SK-N-SH (cell line): ENCODE results near the gene TMEM72. TPM values are rescaled to one million over a fixed set of nuclear protein-coding genes. Genes with fewer than 3 reads are reported as not detected.

Experiments
- CTCF ChIA-PET: fragments of 300-600, 350-600 bp; formaldehyde crosslinking; extraction: SDS; loops from one replicate; lab custom pipeline; 2021; lab: Yijun Ruan, JAX
- POLR2A ChIA-PET: fragments of 350-600 bp; sonication (Branson Sonifier 250); formaldehyde crosslinking; extraction: SDS; loops from one replicate; lab custom pipeline; 2020; ENCODE audit warnings: antibody characterized with exemption, inconsistent platforms; lab: Yijun Ruan, JAX
- DNase-seq: peaks from one replicate; pipeline ENCODE4 v3.0.0; 2012
- H2AFZ ChIP-seq: fragments of 200-600 bp; sonication (generic); 2 replicates; pipeline ENCODE4 v1.8.1; 2016; ENCODE audit warnings: antibody characterized with exemption, mild to moderate bottlenecking, low read depth
- H3F3A ChIP-seq: fragments of 200-600 bp; sonication (generic); replicated peaks from 2 replicates; pipeline ENCODE3; 2016; ENCODE audit warnings: antibody characterized with exemption, mild to moderate bottlenecking; ENCODE audit not compliant: insufficient read depth
- H3K27ac ChIP-seq, 2 experiments: fragments of 200-500 bp in 1 of 2; fragments of 200-600 bp in 1 of 2; sonication (Bioruptor generic) in 1 of 2; sonication (generic), shearing (Covaris generic) in 1 of 2; 2 replicates each; pipeline versions ENCODE4 v1.5.1 to v1.6.1; 2014 to 2016; ENCODE audit warnings: low read depth in 2 of 2, inconsistent platforms in 1 of 2, low read length in 1 of 2, mild to moderate bottlenecking in 1 of 2, mixed read lengths in 1 of 2
- H3K27me3 ChIP-seq: fragments of 200-600 bp; sonication (generic), shearing (Covaris generic); 2 replicates; pipeline ENCODE4 v1.6.1; 2016; ENCODE audit warnings: mixed run types; ENCODE audit not compliant: insufficient read depth
- H3K36me3 ChIP-seq, 2 experiments: fragments of 200-500 bp in 1 of 2; fragments of 200-600 bp in 1 of 2; sonication (Bioruptor generic) in 1 of 2; sonication (generic) in 1 of 2; replicated peaks in 1 of 2; 2 replicates each; pipeline versions ENCODE3 to v1.5.1; 2014 to 2016; ENCODE audit warnings: low read length in 1 of 2, mild to moderate bottlenecking in 1 of 2; ENCODE audit not compliant: insufficient read depth in 2 of 2, control insufficient read depth in 1 of 2
- H3K4me1 ChIP-seq, 2 experiments: fragments of 200-500 bp in 1 of 2; fragments of 200-600 bp in 1 of 2; sonication (Bioruptor generic) in 1 of 2; sonication (generic), shearing (Covaris generic) in 1 of 2; 2 replicates each; pipeline versions ENCODE4 v1.5.1 to v1.6.1; 2014 to 2016; ENCODE audit warnings: low read depth in 1 of 2, low read length in 1 of 2, mixed run types in 1 of 2; ENCODE audit not compliant: insufficient read depth in 2 of 2, control insufficient read depth in 1 of 2
- H3K4me2 ChIP-seq: fragments of 200-600 bp; sonication (generic), shearing (Covaris generic); 2 replicates; pipeline ENCODE4 v1.6.1; 2017; ENCODE audit warnings: mixed run types
- H3K4me3 ChIP-seq, 2 experiments: fragments of 200-500 bp in 1 of 2; fragments of 200-600 bp in 1 of 2; sonication (Bioruptor generic) in 1 of 2; sonication (generic), shearing (Covaris generic) in 1 of 2; 2 replicates each; pipeline versions ENCODE4 v1.5.1 to v1.8.1; 2014 to 2016; ENCODE audit warnings: low read depth in 2 of 2, inconsistent platforms in 1 of 2, low read length in 1 of 2, mild to moderate bottlenecking in 1 of 2, mixed read lengths in 1 of 2, moderate library complexity in 1 of 2
- H3K79me2 ChIP-seq: fragments of 200-600 bp; sonication (generic); 2 replicates; pipeline ENCODE4 v1.8.1; 2017; ENCODE audit warnings: mild to moderate bottlenecking; ENCODE audit not compliant: insufficient read depth
- H3K9ac ChIP-seq: fragments of 200-600 bp; sonication (generic); 2 replicates; pipeline ENCODE4 v1.6.1; 2017; ENCODE audit warnings: mixed run types
- H3K9me2 ChIP-seq: fragments of 200-600 bp; sonication (generic); 2 replicates; pipeline ENCODE4 v1.6.1; 2017; ENCODE audit warnings: mixed run types
- H3K9me3 ChIP-seq: fragments of 200-600 bp; sonication (generic); 2 replicates; pipeline ENCODE4 v1.6.1; 2017; ENCODE audit warnings: mixed run types, mild to moderate bottlenecking, moderate library complexity
- H4K20me1 ChIP-seq: fragments of 200-600 bp; sonication (generic); 2 replicates; pipeline ENCODE4 v1.6.1; 2017; ENCODE audit warnings: mild to moderate bottlenecking, mixed run types; ENCODE audit not compliant: insufficient read depth
- CTCF ChIP-seq: fragments of 200-600 bp; sonication (generic); IDR thresholded peaks from 2 replicates; pipeline ENCODE4 v1.6.1; 2017; ENCODE audit warnings: antibody characterized with exemption, mild to moderate bottlenecking, moderate library complexity
- ELF1 ChIP-seq: IDR thresholded peaks from 2 replicates; pipeline ENCODE4 v1.4.0; 2012
- FOXM1 ChIP-seq: IDR thresholded peaks from 2 replicates; pipeline ENCODE4 v1.4.0; 2012; ENCODE audit warnings: low read depth, mild to moderate bottlenecking
- GATA2 ChIP-seq: sonication (generic); formaldehyde crosslinking; IDR thresholded peaks from 2 replicates; pipeline ENCODE4 v1.5.0; 2020; ENCODE audit warnings: mild to moderate bottlenecking, missing genetic modification reagents
- IRF3 ChIP-seq: fragments of 150-350 bp; IDR thresholded peaks from 2 replicates; pipeline ENCODE4 v1.6.1; 2016; ENCODE audit warnings: mild to moderate bottlenecking, low read depth, low read length
- MEF2A ChIP-seq: IDR thresholded peaks from 2 replicates; pipeline ENCODE4 v1.4.0; 2012; ENCODE audit warnings: low read depth, borderline replicate concordance
- MXI1 ChIP-seq: IDR thresholded peaks from 2 replicates; pipeline ENCODE4 v1.6.1; 2012; ENCODE audit warnings: mild to moderate bottlenecking, low read depth, low read length, improper control_type of control experiment
- NFIC ChIP-seq: IDR thresholded peaks from 2 replicates; pipeline ENCODE4 v1.4.0; 2012; ENCODE audit warnings: borderline replicate concordance
- RAD21 ChIP-seq: IDR thresholded peaks from 2 replicates; pipeline ENCODE4 v1.6.1; 2012; ENCODE audit warnings: mild to moderate bottlenecking, low read length
- RCOR1 ChIP-seq: fragments of 150-350 bp; IDR thresholded peaks from 2 replicates; pipeline ENCODE4 v1.6.1; 2017; ENCODE audit warnings: antibody characterized with exemption, low read length
- REST ChIP-seq: IDR thresholded peaks from 2 replicates; pipeline ENCODE4 v1.6.1; 2012; ENCODE audit warnings: mild to moderate bottlenecking, low read depth, low read length, moderate library complexity
- SIN3A ChIP-seq: IDR thresholded peaks from 2 replicates; pipeline ENCODE4 v1.6.1; 2012; ENCODE audit warnings: low read depth, mild to moderate bottlenecking, low read length, moderate library complexity, borderline replicate concordance
- SMC3 ChIP-seq: IDR thresholded peaks from 2 replicates; pipeline ENCODE4 v1.6.1; 2012; ENCODE audit warnings: low read depth, low read length, improper control_type of control experiment
- TAF1 ChIP-seq: IDR thresholded peaks from 2 replicates; pipeline ENCODE4 v1.6.1; 2012; ENCODE audit warnings: low read depth, mild to moderate bottlenecking, low read length, moderate library complexity, borderline replicate concordance
- YY1 ChIP-seq: IDR thresholded peaks from 2 replicates; pipeline ENCODE4 v1.4.0; 2012; ENCODE audit warnings: low read depth, mild to moderate bottlenecking
- WGBS: methylation state at CpG from one replicate; pipeline ENCODE4 v1.1.6; 2017; ENCODE audit warnings: low lambda C conversion rate; 5-methylcytosine and 5-hydroxymethylcytosine counted together
- polyA plus RNA-seq, 3 experiments: library from polyadenylated mRNA; depleted of rRNA; stranded (reverse); fragments of >200 nt; gene quantifications; 2 replicates each; pipeline ENCODE4 v1.2.3, GENCODE V29; 2012

The TMEM72 gene
- polyA plus RNA-seq, 1 of the 3 experiments (the other 2 are of a cell fraction) = not detected

GRCh38 chr10:44879531-44879899, 31.6 kb upstream of the TMEM72 start (continued):
- TF ChIP-seq MXI1 (no peak), RAD21 (no peak), YY1 (no peak), ELF1 (no peak)

GRCh38 chr10:44880090-44880715, 30.9 kb upstream of the TMEM72 start:
- 25% methylated on average over 17 of the region's 17 CpGs for WGBS
- Histone ChIP-seq H3K4me3 (no peak overlapping the region), H2AFZ (no peak overlapping the region), H4K20me1 (no peaks in the 10 kb centered on the region), H3K4me1 (peaks cover 0 to 10% of the 10 kb centered on the region in 2 experiments; a peak in 1 of 4 replicates), H3K79me2 (no peaks in the 10 kb centered on the region), H3K36me3 (no peaks in the 10 kb centered on the region), H3K4me2 (no peak overlapping the region), H3K9me2 (no peaks in the 10 kb centered on the region), H3K9me3 (no peaks in the 10 kb centered on the region), H3K27me3 (peaks cover 32% of the 10 kb centered on the region), H3K27ac (no peak overlapping the region), H3F3A (no peaks in the 10 kb centered on the region), H3K9ac (no peak overlapping the region)
- ChIA-PET CTCF (interaction anchor here (1.1 to 4.8 kb wide), 4 partner anchors 15 to 23 kb away, joined by 3 to 32 read pairs (median 4); no protein-coding TSS in a partner anchor), POLR2A (no interaction called here)
- TF ChIP-seq FOXM1 = no peak
- no peak for TF ChIP-seq SMC3
- no peak for TF ChIP-seq GATA2 (CRISPR knock-in tag)
- TF ChIP-seq NFIC = no peak
- no peak for TF ChIP-seq CTCF
- TF ChIP-seq SIN3A = no peak
- DNase-seq = no peak

GRCh38 chr10:44881649-44882048, 29.5 kb upstream of the TMEM72 start:
- ChIA-PET POLR2A (no interaction called here), CTCF (interaction anchor here (1.3 to 4.8 kb wide), 3 partner anchors 17 to 51 kb away, joined by 3 to 32 read pairs (median 5); no protein-coding TSS in a partner anchor)
- no peak for DNase-seq
- Histone ChIP-seq H4K20me1 (no peaks in the 10 kb centered on the region), H3K9me3 (no peaks in the 10 kb centered on the region), H3K4me1 (peaks cover 0 to 10% of the 10 kb centered on the region in 2 experiments; a peak in 1 of 4 replicates), H3K4me2 (no peak overlapping the region), H3K27ac (no peak overlapping the region), H3K79me2 (no peaks in the 10 kb centered on the region), H3K27me3 (peaks cover 32% of the 10 kb centered on the region), H2AFZ (no peak overlapping the region), H3K9me2 (no peaks in the 10 kb centered on the region), H3K9ac (no peak overlapping the region), H3K4me3 (no peak overlapping the region), H3F3A (no peaks in the 10 kb centered on the region), H3K36me3 (no peaks in the 10 kb centered on the region)
- TF ChIP-seq MEF2A (no peak), TAF1 (no peak), RCOR1 (no peak), IRF3 (no peak), SMC3 (no peak), REST (no peak)
- WGBS = 10% methylated on average over 7 of the region's 7 CpGs
